C4-2B (cell line): Measurements from ENCODE around the gene CSE1L.

Experiments
- ZFX ChIP-seq: fragments of 450-650 bp; IDR thresholded peaks from 2 replicates; pipeline ENCODE4 v1.6.1; 2017
- TF ChIP-seq, protein P1 (sequence below): fragments of 450-650 bp; conservative IDR thresholded peaks from 2 replicates; pipeline ENCODE4 v1.5.1; 2017; ENCODE audit warnings: mild to moderate bottlenecking

DNA sequence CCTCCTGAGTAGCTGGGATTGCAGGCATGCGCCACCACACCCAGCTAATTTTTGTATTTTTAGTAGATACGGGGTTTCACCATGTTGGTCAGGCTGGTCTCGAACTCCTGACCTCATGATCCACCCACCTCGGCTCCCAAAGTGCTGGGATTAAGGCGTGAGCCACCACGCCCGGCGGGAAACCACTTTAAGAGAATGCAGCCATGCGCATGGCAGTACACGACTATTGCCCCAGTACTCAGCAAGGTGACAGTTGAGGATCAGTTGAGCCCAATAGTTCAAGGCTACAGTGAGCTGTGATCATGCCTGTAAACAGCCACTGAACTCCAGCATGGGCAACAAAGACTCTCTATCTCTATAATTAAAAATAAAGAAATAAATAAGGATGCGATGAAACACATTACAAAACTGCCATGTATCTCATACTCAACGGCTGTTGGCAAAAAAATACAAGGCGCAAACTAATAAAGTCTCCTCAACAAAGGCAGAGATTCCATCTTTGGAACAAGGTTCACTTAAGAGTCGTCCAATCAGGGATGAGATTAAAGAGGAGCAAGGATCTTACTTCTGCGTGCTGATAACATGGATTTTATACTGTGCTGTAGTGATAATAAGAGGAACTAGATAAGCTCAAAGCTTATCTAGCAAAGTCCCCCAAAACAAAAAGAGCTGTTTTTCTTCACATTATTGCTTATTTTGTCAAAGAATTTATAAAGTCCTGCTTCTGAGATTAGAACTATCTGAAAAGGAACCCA, 90.9 kb downstream of the CSE1L start:
- TF ChIP-seq, protein P1, sequence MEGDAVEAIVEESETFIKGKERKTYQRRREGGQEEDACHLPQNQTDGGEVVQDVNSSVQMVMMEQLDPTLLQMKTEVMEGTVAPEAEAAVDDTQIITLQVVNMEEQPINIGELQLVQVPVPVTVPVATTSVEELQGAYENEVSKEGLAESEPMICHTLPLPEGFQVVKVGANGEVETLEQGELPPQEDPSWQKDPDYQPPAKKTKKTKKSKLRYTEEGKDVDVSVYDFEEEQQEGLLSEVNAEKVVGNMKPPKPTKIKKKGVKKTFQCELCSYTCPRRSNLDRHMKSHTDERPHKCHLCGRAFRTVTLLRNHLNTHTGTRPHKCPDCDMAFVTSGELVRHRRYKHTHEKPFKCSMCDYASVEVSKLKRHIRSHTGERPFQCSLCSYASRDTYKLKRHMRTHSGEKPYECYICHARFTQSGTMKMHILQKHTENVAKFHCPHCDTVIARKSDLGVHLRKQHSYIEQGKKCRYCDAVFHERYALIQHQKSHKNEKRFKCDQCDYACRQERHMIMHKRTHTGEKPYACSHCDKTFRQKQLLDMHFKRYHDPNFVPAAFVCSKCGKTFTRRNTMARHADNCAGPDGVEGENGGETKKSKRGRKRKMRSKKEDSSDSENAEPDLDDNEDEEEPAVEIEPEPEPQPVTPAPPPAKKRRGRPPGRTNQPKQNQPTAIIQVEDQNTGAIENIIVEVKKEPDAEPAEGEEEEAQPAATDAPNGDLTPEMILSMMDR: no peak
- TF ChIP-seq ZFX: no peak
